Coronary artery (tissue), 2 donors: ENCODE data around the gene ATP13A2.
"Not testable (repeated sequence)": the region's sequence is repeated elsewhere in the genome, so short reads cannot be mapped to it uniquely, and the experiment has no call there.

Experiments
- DNase-seq: peaks from one replicate; pipeline ENCODE4 v3.0.0-alpha.2; 2017; ENCODE audit warnings: low spot score
- H3K27ac ChIP-seq, 2 donors: fragments of 200-600 bp; sonication (generic); one replicate each; pipeline ENCODE4 v1.5.1; 2016 to 2019
- H3K4me3 ChIP-seq: fragments of 200-600 bp; sonication (generic); 2 replicates; pipeline ENCODE4 v1.5.1; 2016; ENCODE audit warnings: mild to moderate bottlenecking, moderate library complexity
- CTCF ChIP-seq: fragments of 200-600 bp; sonication (generic); IDR thresholded peaks from one replicate; pipeline ENCODE4 v1.5.1; 2019; ENCODE audit warnings: antibody characterized with exemption

ATP13A2 gene

GRCh38 chr1:16954579-16954978 lies 57.1 kb downstream of the ATP13A2 start:
- no peak overlapping the region for H3K4me3 ChIP-seq
- DNase-seq = no peak
- no peak overlapping the region for H3K27ac ChIP-seq
- TF ChIP-seq CTCF = no peak

GRCh38 chr1:16952376-16952775 lies 59.4 kb downstream of the ATP13A2 start:
- not testable (repeated sequence) for DNase-seq

GRCh38 chr1:16949026-16949425 lies 62.7 kb downstream of the ATP13A2 start:
- not testable (repeated sequence) for DNase-seq, H3K27ac ChIP-seq, H3K4me3 ChIP-seq

More at GRCh38 chr1:16952376-16952775, 59.4 kb downstream of the ATP13A2 start:
- not testable (repeated sequence) for H3K27ac ChIP-seq, H3K4me3 ChIP-seq

GRCh38 chr1:16948282-16948891 lies 63.3 kb downstream of the ATP13A2 start:
- DNase-seq, H3K4me3 ChIP-seq: not testable (repeated sequence)

GRCh38 chr1:16946646-16947045 lies 65.1 kb downstream of the ATP13A2 start:
- no peak for TF ChIP-seq CTCF
- DNase-seq = no peak
- Histone ChIP-seq H3K4me3 (no peak overlapping the region), H3K27ac (no peak overlapping the region)

More at GRCh38 chr1:16948282-16948891, 63.3 kb downstream of the ATP13A2 start:
- H3K27ac ChIP-seq = not testable (repeated sequence)

GRCh38 chr1:16946185-16946584 lies 65.5 kb downstream of the ATP13A2 start:
- DNase-seq, H3K27ac ChIP-seq: not testable (repeated sequence)

GRCh38 chr1:16945512-16945911 lies 66.2 kb downstream of the ATP13A2 start:
- not testable (repeated sequence) for DNase-seq, H3K4me3 ChIP-seq, H3K27ac ChIP-seq

More at GRCh38 chr1:16946185-16946584, 65.5 kb downstream of the ATP13A2 start:
- not testable (repeated sequence) for H3K4me3 ChIP-seq

- no peak for DNase-seq
- no peak for TF ChIP-seq CTCF
- no peak overlapping the region for H3K4me3 ChIP-seq
- H3K27ac ChIP-seq = no peak overlapping the region
Measured at GRCh38 chr1:16944038-16944437, 67.7 kb downstream of the ATP13A2 start.

- not testable (repeated sequence) for H3K27ac ChIP-seq, DNase-seq
- peak overlapping the region; percentile 37 for H3K4me3 ChIP-seq
Measured at GRCh38 chr1:16939386-16940180, 72.1 kb downstream of the ATP13A2 start.

- Histone ChIP-seq H3K4me3 (peak overlapping the region; percentile 37), H3K27ac (no peak overlapping the region)
- DNase-seq = no peak
- no peak for TF ChIP-seq CTCF
Measured at GRCh38 chr1:16938351-16939321, 73.1 kb downstream of the ATP13A2 start.

- H3K27ac ChIP-seq, DNase-seq, H3K4me3 ChIP-seq: not testable (repeated sequence)
Measured at GRCh38 chr1:16936580-16936979, 75.1 kb downstream of the ATP13A2 start.
